ENCODE results near the gene OGFOD1. TPM values are rescaled to one million over a fixed set of nuclear protein-coding genes. Genes with fewer than 3 reads are reported as not detected.

Gene OGFOD1
- total RNA-seq, 1 experiment from 2014 or later = 35.8 TPM

DNA sequence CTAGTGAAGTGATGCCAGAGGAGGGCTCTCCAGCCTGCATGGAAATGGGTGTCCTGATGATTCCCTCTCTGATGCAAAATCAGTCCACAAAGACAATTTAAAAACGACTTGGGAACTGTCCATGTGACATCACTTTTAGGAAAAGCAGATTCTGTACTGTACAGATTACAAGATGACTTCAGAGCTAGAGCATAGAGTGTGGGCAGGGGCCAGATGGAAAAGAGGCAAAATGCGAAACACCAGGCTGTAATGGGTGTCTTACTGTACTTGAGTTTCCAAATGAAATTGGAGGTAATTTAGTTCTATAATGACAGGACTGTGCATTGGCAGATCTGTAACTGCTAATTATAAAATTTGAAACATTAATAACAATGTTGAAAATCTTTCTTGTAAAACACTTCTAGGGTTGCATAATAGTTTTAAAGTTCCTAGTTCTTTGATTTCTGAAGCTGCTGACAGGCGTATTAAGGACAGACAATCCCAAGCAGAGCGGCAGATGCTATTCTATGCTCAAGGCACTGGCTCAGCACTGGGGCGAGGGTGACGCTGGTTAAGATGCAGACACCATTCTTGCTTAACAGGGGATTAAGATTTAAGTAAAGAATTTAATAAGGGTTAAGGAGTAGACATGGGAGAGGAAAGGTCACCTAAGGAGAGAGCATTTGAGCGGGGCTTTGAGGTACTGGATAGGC lies 29.6 kb downstream of the OGFOD1 start:
- H3K4me1 ChIP-seq (ENCODE audit: control insufficient read depth, insufficient read depth, low read length) = no peaks in the 10 kb centered on the region
- no peak for ATAC-seq
- CTCF ChIA-PET = no interaction called here
- no peak overlapping the region for H3K4me3 ChIP-seq (ENCODE audit: low read depth in 2 of 2, low read length in 2 of 2)
- no peak overlapping the region for H3K27ac ChIP-seq (ENCODE audit: low read length)
- H3K27me3 ChIP-seq (ENCODE audit: control insufficient read depth, insufficient read depth, low read length) = no peaks in the 10 kb centered on the region
- intact Hi-C loops (cut with micrococcal nuclease; ENCODE audit: unreplicated experiment) = no loop called here
- POLR2A ChIA-PET = no interaction called here
- no peak for TF ChIP-seq POLR2AphosphoS5 (IDR thresholded peaks at IDR 0.05; ENCODE audit: low read depth, low read length)
- TF ChIP-seq, protein P1, sequence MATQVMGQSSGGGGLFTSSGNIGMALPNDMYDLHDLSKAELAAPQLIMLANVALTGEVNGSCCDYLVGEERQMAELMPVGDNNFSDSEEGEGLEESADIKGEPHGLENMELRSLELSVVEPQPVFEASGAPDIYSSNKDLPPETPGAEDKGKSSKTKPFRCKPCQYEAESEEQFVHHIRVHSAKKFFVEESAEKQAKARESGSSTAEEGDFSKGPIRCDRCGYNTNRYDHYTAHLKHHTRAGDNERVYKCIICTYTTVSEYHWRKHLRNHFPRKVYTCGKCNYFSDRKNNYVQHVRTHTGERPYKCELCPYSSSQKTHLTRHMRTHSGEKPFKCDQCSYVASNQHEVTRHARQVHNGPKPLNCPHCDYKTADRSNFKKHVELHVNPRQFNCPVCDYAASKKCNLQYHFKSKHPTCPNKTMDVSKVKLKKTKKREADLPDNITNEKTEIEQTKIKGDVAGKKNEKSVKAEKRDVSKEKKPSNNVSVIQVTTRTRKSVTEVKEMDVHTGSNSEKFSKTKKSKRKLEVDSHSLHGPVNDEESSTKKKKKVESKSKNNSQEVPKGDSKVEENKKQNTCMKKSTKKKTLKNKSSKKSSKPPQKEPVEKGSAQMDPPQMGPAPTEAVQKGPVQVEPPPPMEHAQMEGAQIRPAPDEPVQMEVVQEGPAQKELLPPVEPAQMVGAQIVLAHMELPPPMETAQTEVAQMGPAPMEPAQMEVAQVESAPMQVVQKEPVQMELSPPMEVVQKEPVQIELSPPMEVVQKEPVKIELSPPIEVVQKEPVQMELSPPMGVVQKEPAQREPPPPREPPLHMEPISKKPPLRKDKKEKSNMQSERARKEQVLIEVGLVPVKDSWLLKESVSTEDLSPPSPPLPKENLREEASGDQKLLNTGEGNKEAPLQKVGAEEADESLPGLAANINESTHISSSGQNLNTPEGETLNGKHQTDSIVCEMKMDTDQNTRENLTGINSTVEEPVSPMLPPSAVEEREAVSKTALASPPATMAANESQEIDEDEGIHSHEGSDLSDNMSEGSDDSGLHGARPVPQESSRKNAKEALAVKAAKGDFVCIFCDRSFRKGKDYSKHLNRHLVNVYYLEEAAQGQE (IDR thresholded peaks at IDR 0.05; ENCODE audit: insufficient read depth in 1 of 2, low read depth in 2 of 2, low read length in 1 of 2) = no peak
- no peak for TF ChIP-seq CTCF (IDR thresholded peaks at IDR 0.05)
- no peak for TF ChIP-seq SIN3A (IDR thresholded peaks at IDR 0.05; ENCODE audit: borderline replicate concordance, insufficient read depth, low read depth, low read length)
- TF ChIP-seq TCF7L2 (IDR thresholded peaks at IDR 0.05; ENCODE audit: low read depth, low read length) = no peak
- H3K9me3 ChIP-seq (ENCODE audit: control insufficient read depth, insufficient read depth, low read depth, low read length) = no peaks in the 10 kb centered on the region
- BruUV-seq (replicated peaks) = no TSS peak
- no peak for DNase-seq (ENCODE audit: low read depth, low spot score)
- in situ Hi-C loops (cut with HindIII; ENCODE audit: low pct_unique_long_range_greater_than_20kb, low sequenced_read_pairs) = no loop called here
- peaks cover 6% of the 10 kb centered on the region for H3K36me3 ChIP-seq (ENCODE audit: control insufficient read depth, insufficient read depth, low read length)

DNA sequence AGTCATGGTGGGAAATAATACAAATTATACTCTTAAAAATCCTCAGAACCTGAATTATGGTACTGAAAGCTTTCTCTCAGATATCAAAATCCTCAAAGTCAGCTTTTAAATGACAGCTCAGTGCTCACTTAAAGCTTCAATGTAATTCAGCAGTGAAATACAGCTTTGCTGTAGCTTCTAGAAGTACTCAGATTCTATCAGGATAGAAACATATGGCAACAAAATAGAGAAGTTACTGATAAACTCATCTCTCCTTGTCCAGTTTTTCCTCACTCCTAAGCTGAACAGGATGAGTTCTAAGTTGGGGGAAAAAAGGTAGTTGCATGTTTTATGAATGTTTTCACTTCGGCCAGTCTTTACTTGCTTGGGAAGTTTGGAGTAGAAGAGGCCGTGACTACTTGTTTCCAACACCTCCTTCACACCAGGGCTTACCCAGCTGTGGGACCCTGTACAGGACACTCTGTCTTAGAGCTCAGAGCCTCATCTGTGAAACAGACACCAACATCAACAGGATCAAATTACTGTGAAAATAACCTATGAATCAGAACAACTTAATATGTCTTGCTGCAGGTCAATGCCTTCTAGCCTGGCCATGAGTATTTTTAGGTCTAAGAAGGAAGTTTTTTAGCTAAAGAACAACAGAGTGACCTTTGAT lies 30.2 kb downstream of the OGFOD1 start:
- H3K27ac ChIP-seq (ENCODE audit: low read length) = no peak overlapping the region
- H3K4me3 ChIP-seq (ENCODE audit: low read depth in 2 of 2, low read length in 2 of 2) = no peak overlapping the region
- intact Hi-C loops (cut with micrococcal nuclease; ENCODE audit: unreplicated experiment) = no loop called here
- H3K36me3 ChIP-seq (ENCODE audit: control insufficient read depth, insufficient read depth, low read length) = peaks cover 4% of the 10 kb centered on the region; the same call in 1 of the 2 replicates
- no peaks in the 10 kb centered on the region for H3K4me1 ChIP-seq (ENCODE audit: control insufficient read depth, insufficient read depth, low read length)
- in situ Hi-C loops (cut with HindIII; ENCODE audit: low pct_unique_long_range_greater_than_20kb, low sequenced_read_pairs) = no loop called here
- CTCF ChIA-PET = interaction anchor here (0.6 kb wide), 1 partner anchor 13 kb away, joined by 4 read pairs; no protein-coding TSS in a partner anchor
- ATAC-seq = no peak
- TF ChIP-seq, protein P1 (IDR thresholded peaks at IDR 0.05; ENCODE audit: insufficient read depth in 1 of 2, low read depth in 2 of 2, low read length in 1 of 2) = no peak
- TF ChIP-seq TCF7L2 (IDR thresholded peaks at IDR 0.05; ENCODE audit: low read depth, low read length) (no peak), CTCF (IDR thresholded peaks at IDR 0.05) (no peak)
- no peaks in the 10 kb centered on the region for H3K27me3 ChIP-seq (ENCODE audit: control insufficient read depth, insufficient read depth, low read length)
- DNase-seq (ENCODE audit: low read depth, low spot score) = no peak
- H3K9me3 ChIP-seq (ENCODE audit: control insufficient read depth, insufficient read depth, low read depth, low read length) = no peaks in the 10 kb centered on the region
- BruUV-seq (replicated peaks) = no TSS peak
- POLR2A ChIA-PET = no interaction called here
